ENCODE data around the gene C1orf21. TPM values are rescaled to one million over a fixed set of nuclear protein-coding genes. Genes with fewer than 3 reads are reported as not detected.

The C1orf21 gene
- total and polyA plus RNA-seq, 2 donors (not counting 1 experiment from before 2014, with no cell fraction given) = under 0.01 to 0.32 TPM

DNA sequence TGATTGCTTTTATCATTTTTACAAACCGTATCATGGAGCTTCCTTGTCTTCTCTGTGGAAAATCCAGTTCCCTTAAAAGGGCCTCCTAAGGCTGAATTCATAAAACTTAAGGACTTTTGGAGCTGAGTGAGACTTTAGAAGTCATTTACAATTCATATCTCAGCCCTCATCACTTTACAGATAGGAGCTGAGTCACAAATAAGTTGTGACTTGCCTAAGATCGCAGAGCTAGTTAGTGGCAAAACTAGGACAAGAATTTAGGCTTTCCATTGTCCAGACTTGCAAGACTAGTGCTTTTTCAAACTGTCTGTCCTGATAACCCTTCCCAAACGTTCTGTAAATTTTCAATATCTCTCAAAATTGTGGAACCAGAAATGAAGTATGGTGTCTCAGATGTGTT is 37.3 kb downstream of the C1orf21 start:
- peaks cover under 1% of the 10 kb centered on the region for H3K4me1 Mint-ChIP-seq
- H3K27me3 Mint-ChIP-seq = no peaks in the 10 kb centered on the region

DNA sequence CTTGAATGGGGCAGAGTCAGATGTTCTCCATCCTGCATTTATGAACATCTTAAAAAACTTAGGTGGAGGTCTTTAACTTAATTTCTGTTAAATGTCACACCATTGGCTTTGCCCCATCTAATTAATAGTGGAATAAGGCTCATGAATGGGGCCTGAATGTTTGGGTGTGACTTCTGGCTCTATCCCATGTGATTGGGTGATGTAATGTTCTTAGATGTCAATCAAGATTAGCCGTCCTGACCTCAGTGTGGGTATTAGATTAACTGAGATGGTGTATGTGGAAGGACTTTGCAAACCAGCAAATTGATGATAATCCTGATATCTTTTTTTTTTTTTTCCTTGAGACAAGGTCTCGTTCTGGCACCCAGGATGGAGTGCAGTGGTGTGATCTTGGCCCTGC is 38.1 kb downstream of the C1orf21 start:
- Histone ChIP-seq H3K27me3 (replicated peaks in 1 of 4; ENCODE audit: control extremely low read depth in 1 of 4, control insufficient read depth in 3 of 4, insufficient read depth in 4 of 4, low read length in 3 of 4) (no peaks in the 10 kb centered on the region), H4K20me1 (ENCODE audit: control insufficient read depth, insufficient read depth, low read length, poor library complexity, severe bottlenecking) (no peaks in the 10 kb centered on the region), H3K79me2 (ENCODE audit: control insufficient read depth, insufficient read depth, low read length) (no peaks in the 10 kb centered on the region), H3K9me3 (ENCODE audit: control extremely low read depth in 1 of 3, control insufficient read depth in 2 of 3, insufficient read depth in 1 of 3, low read length in 2 of 3) (no peaks in the 10 kb centered on the region), H3K27ac (ENCODE audit: low read length in 2 of 2) (no peak overlapping the region), H3K4me2 (replicated peaks; ENCODE audit: low read depth, low read length, poor library complexity, severe bottlenecking) (no peak overlapping the region), H3K4me3 (ENCODE audit: control extremely low read depth in 1 of 5, extremely low read depth in 1 of 5, insufficient read depth in 1 of 5, low read depth in 2 of 5, low read length in 4 of 5) (no peak overlapping the region), H3K36me3 (replicated peaks in 1 of 2; ENCODE audit: control extremely low read depth in 1 of 2, control insufficient read depth in 1 of 2, extremely low read depth in 1 of 2, insufficient read depth in 2 of 2, low read length in 1 of 2) (no peaks in the 10 kb centered on the region), H3K4me1 (ENCODE audit: control insufficient read depth in 2 of 2, insufficient read depth in 2 of 2, low read length in 2 of 2) (no peaks in the 10 kb centered on the region), H3K9ac (ENCODE audit: low read length) (no peak overlapping the region), H2AFZ (ENCODE audit: insufficient read depth, low read depth, low read length, poor library complexity, severe bottlenecking) (no peak overlapping the region)
- H3K9me3 Mint-ChIP-seq (ENCODE audit: insufficient read depth) = no peaks in the 10 kb centered on the region
- H3K27me3 Mint-ChIP-seq = no peaks in the 10 kb centered on the region
- ChIA-PET POLR2A (no interaction called here), CTCF (no interaction called here)
- intact Hi-C loops (cut with micrococcal nuclease) = no loop called here
- TF ChIP-seq, protein P1, sequence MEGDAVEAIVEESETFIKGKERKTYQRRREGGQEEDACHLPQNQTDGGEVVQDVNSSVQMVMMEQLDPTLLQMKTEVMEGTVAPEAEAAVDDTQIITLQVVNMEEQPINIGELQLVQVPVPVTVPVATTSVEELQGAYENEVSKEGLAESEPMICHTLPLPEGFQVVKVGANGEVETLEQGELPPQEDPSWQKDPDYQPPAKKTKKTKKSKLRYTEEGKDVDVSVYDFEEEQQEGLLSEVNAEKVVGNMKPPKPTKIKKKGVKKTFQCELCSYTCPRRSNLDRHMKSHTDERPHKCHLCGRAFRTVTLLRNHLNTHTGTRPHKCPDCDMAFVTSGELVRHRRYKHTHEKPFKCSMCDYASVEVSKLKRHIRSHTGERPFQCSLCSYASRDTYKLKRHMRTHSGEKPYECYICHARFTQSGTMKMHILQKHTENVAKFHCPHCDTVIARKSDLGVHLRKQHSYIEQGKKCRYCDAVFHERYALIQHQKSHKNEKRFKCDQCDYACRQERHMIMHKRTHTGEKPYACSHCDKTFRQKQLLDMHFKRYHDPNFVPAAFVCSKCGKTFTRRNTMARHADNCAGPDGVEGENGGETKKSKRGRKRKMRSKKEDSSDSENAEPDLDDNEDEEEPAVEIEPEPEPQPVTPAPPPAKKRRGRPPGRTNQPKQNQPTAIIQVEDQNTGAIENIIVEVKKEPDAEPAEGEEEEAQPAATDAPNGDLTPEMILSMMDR (IDR thresholded peaks at IDR 0.05) = no peak
- no peak for TF ChIP-seq EZH2 (IDR thresholded peaks at IDR 0.05; ENCODE audit: borderline replicate concordance, insufficient read depth, low read depth, low read length, poor library complexity, severe bottlenecking)
- ATAC-seq (ENCODE audit: low read depth) = no peak
- no peaks in the 10 kb centered on the region for H3K4me1 Mint-ChIP-seq
- 75% methylated on average over 2 of the region's 2 CpGs for WGBS (ENCODE audit: insufficient coverage)
- H3K4me3 Mint-ChIP-seq = no peak overlapping the region
- no peak for DNase-seq
- H3K27ac Mint-ChIP-seq = no peak overlapping the region

More for the DNA sequence above, 37.3 kb downstream of the C1orf21 start:
- H3K4me1 ChIP-seq (ENCODE audit: control insufficient read depth in 2 of 2, insufficient read depth in 2 of 2, low read length in 2 of 2) = no peaks in the 10 kb centered on the region
- intact Hi-C loops (cut with micrococcal nuclease) = no loop called here
- 100% methylated on average over 1 of the region's 3 CpGs for WGBS (ENCODE audit: insufficient coverage)
- H3K9me3 Mint-ChIP-seq (ENCODE audit: insufficient read depth) = no peaks in the 10 kb centered on the region
- H3K4me3 ChIP-seq (ENCODE audit: control extremely low read depth in 1 of 5, extremely low read depth in 1 of 5, insufficient read depth in 1 of 5, low read depth in 2 of 5, low read length in 4 of 5) = no peak overlapping the region
- DNase-seq = no peak
- POLR2A ChIA-PET = no interaction called here
- no peaks in the 10 kb centered on the region for H3K9me3 ChIP-seq (ENCODE audit: control extremely low read depth in 1 of 3, control insufficient read depth in 2 of 3, insufficient read depth in 1 of 3, low read length in 2 of 3)
- no peak overlapping the region for H3K27ac Mint-ChIP-seq
- H3K9ac ChIP-seq (ENCODE audit: low read length) = no peak overlapping the region
- CTCF ChIA-PET = no interaction called here
- no peaks in the 10 kb centered on the region for H3K79me2 ChIP-seq (ENCODE audit: control insufficient read depth, insufficient read depth, low read length)
- no peak overlapping the region for H3K27ac ChIP-seq (ENCODE audit: low read length in 2 of 2)
- ATAC-seq (ENCODE audit: low read depth) = no peak
- no peak overlapping the region for H2AFZ ChIP-seq (ENCODE audit: insufficient read depth, low read depth, low read length, poor library complexity, severe bottlenecking)
- TF ChIP-seq, protein P1 (IDR thresholded peaks at IDR 0.05) = no peak
- no peak for TF ChIP-seq EZH2 (IDR thresholded peaks at IDR 0.05; ENCODE audit: borderline replicate concordance, insufficient read depth, low read depth, low read length, poor library complexity, severe bottlenecking)
- no peak overlapping the region for H3K4me3 Mint-ChIP-seq
- no peaks in the 10 kb centered on the region for H3K27me3 ChIP-seq (replicated peaks in 1 of 4; ENCODE audit: control extremely low read depth in 1 of 4, control insufficient read depth in 3 of 4, insufficient read depth in 4 of 4, low read length in 3 of 4)
- H3K36me3 ChIP-seq (replicated peaks in 1 of 2; ENCODE audit: control extremely low read depth in 1 of 2, control insufficient read depth in 1 of 2, extremely low read depth in 1 of 2, insufficient read depth in 2 of 2, low read length in 1 of 2) = no peaks in the 10 kb centered on the region
- no peak overlapping the region for H3K4me2 ChIP-seq (replicated peaks; ENCODE audit: low read depth, low read length, poor library complexity, severe bottlenecking)
- no peaks in the 10 kb centered on the region for H4K20me1 ChIP-seq (ENCODE audit: control insufficient read depth, insufficient read depth, low read length, poor library complexity, severe bottlenecking)
